A549 (cell line): ENCODE measurements around the gene TGIF2.

ENCODE experiments used
- CTCF ChIP-seq: fragments of >200 bp; sonication (Bioruptor Twin); formaldehyde crosslinking; IDR thresholded peaks from 3 replicates; pipeline ENCODE4 v1.5.1; 2016
- EP300 ChIP-seq, 2 experiments: fragments of >200 bp; sonication (Bioruptor Twin); formaldehyde crosslinking; IDR thresholded peaks; 2 replicates in 1 of 2; 3 replicates in 1 of 2; pipeline ENCODE4 v1.6.1; 2016 to 2017
- FOSL2 ChIP-seq, 2 experiments: fragments of 450-650 bp in 1 of 2; fragments of >200 bp in 1 of 2; sonication (Bioruptor Twin) in 1 of 2; formaldehyde crosslinking; IDR thresholded peaks; 2 replicates each; pipeline versions ENCODE4 v1.5.0 to v1.6.1; 2016 to 2020; ENCODE audit warnings: mild to moderate bottlenecking in 1 of 2, moderate library complexity in 1 of 2
- JUN ChIP-seq, 2 experiments: fragments of >200 bp; sonication (Bioruptor Twin); formaldehyde crosslinking; IDR thresholded peaks; 2 replicates in 1 of 2; 3 replicates in 1 of 2; pipeline ENCODE4 v1.6.1; 2016 to 2017
- MAFK ChIP-seq: fragments of 450-650 bp; IDR thresholded peaks from 2 replicates; pipeline ENCODE4 v1.6.1; 2014; ENCODE audit not compliant: partially characterized antibody
- RAD21 ChIP-seq, 2 experiments: fragments of >200 bp in 1 of 2; sonication (Bioruptor Twin) in 1 of 2; formaldehyde crosslinking in 1 of 2; IDR thresholded peaks in 1 of 2; conservative IDR thresholded peaks in 1 of 2; 2 replicates in 1 of 2; 3 replicates in 1 of 2; pipeline ENCODE4 v1.6.1; 2012 to 2018; ENCODE audit warnings: inconsistent platforms in 1 of 2
- RCOR1 ChIP-seq: fragments of 150-350 bp; IDR thresholded peaks from 2 replicates; pipeline ENCODE4 v1.6.1; 2014; ENCODE audit warnings: antibody characterized with exemption, low read length, low read depth
- RFX5 ChIP-seq: fragments of 450-650 bp; IDR thresholded peaks from 2 replicates; pipeline ENCODE4 v1.7.1; 2014; ENCODE audit warnings: antibody characterized with exemption, mild to moderate bottlenecking, moderate library complexity

- TF ChIP-seq FOSL2 (IDR thresholded peaks at IDR 0.05), result no peak
- TF ChIP-seq FOSL2 (CRISPR knock-in tag; IDR thresholded peaks at IDR 0.05), result no peak
- no peak for TF ChIP-seq RFX5
- TF ChIP-seq JUN (IDR thresholded peaks at IDR 0.05), result no peak
- no peak for TF ChIP-seq EP300 (IDR thresholded peaks at IDR 0.05)
- TF ChIP-seq RAD21 (conservative IDR thresholded peaks at IDR 0.05 in 1 of 2, IDR thresholded peaks at IDR 0.05 in 1 of 2), result no peak
- TF ChIP-seq CTCF, result no peak
- TF ChIP-seq MAFK, result no peak
- no peak for TF ChIP-seq RCOR1
These were observed 54.7 kb downstream of the TGIF2 start for GRCh38 chr20:36628076-36628475.
